Measurements from ENCODE around the gene ATF7.
"Not testable (repeated sequence)": the region's sequence is repeated elsewhere in the genome, so short reads cannot be mapped to it uniquely, and the experiment has no call there.

The ATF7 gene

GRCh38 chr12:53594897-53595615 lies 31.1 kb downstream of the ATF7 start:
- DNase-seq = no peak

- DNase-seq = no peak
Measured at GRCh38 chr12:53593707-53594106, 32.5 kb downstream of the ATF7 start.

- DNase-seq = no peak
Measured at GRCh38 chr12:53593031-53593430, 33.2 kb downstream of the ATF7 start.

GRCh38 chr12:53592426-53592825 lies 33.8 kb downstream of the ATF7 start:
- no peak for DNase-seq

- DNase-seq = no peak
Measured at GRCh38 chr12:53591301-53592206, 34.6 kb downstream of the ATF7 start.

GRCh38 chr12:53590652-53591051 lies 35.5 kb downstream of the ATF7 start:
- no peak for DNase-seq

- DNase-seq = no peak
Measured at GRCh38 chr12:53589915-53590314, 36.3 kb downstream of the ATF7 start.

GRCh38 chr12:53589423-53589822 lies 36.8 kb downstream of the ATF7 start:
- DNase-seq = no peak

GRCh38 chr12:53588123-53588522 lies 38.1 kb downstream of the ATF7 start:
- no peak for DNase-seq

GRCh38 chr12:53586745-53587144 lies 39.4 kb downstream of the ATF7 start:
- no peak for DNase-seq

- no peak for DNase-seq
Measured at GRCh38 chr12:53585448-53586125, 40.6 kb downstream of the ATF7 start.

GRCh38 chr12:53579545-53579955 lies 46.6 kb downstream of the ATF7 start:
- DNase-seq = no peak

- no peak for DNase-seq
Measured at GRCh38 chr12:53578783-53579182, 47.4 kb downstream of the ATF7 start.

GRCh38 chr12:53577941-53578352 lies 48.2 kb downstream of the ATF7 start:
- DNase-seq = no peak

GRCh38 chr12:53575502-53576249 lies 50.5 kb downstream of the ATF7 start:
- DNase-seq = no peak

- no peak for DNase-seq
Measured at GRCh38 chr12:53572134-53572758, 53.9 kb downstream of the ATF7 start.

- DNase-seq = no peak
Measured at GRCh38 chr12:53571295-53571694, 54.9 kb downstream of the ATF7 start.

GRCh38 chr12:53568809-53569557 lies 57.2 kb downstream of the ATF7 start:
- no peak for DNase-seq

- no peak for DNase-seq
Measured at GRCh38 chr12:53567961-53568808, 58.0 kb downstream of the ATF7 start.

GRCh38 chr12:53565376-53565775 lies 60.8 kb downstream of the ATF7 start:
- DNase-seq = not testable (repeated sequence)

GRCh38 chr12:53564941-53565340 lies 61.2 kb downstream of the ATF7 start:
- DNase-seq = no peak
